A549 (cell line): ENCODE data around the gene ADCY4. TPM values are rescaled to one million over a fixed set of nuclear protein-coding genes. Genes with fewer than 3 reads are reported as not detected.

Source experiments
- ATAC-seq, 2 experiments: fragments of 200-7000 bp in 1 of 2; fragments of >200 bp in 1 of 2; cut with Nextera tagmentation in 1 of 2; cut with Tn5 transposase in 1 of 2; 3 replicates each; pipeline versions ENCODE4 v1.8.0 to v1.9.1; 2018 to 2020; ENCODE audit warnings: mild to moderate bottlenecking in 1 of 2, moderate library complexity in 1 of 2
- CTCF ChIA-PET: fragments of 300-600 bp; sonication (Branson Sonifier 250); formaldehyde crosslinking; extraction: SDS; loops from one replicate; lab custom pipeline; 2021; ENCODE audit warnings: antibody characterized with exemption, inconsistent platforms; lab: Yijun Ruan, JAX
- POLR2A ChIA-PET: fragments of 350-600 bp; formaldehyde crosslinking; extraction: SDS; loops from one replicate; lab custom pipeline; 2021; ENCODE audit warnings: antibody characterized with exemption, inconsistent platforms; lab: Yijun Ruan, JAX
- DNase-seq, 2 experiments: peaks; one replicate each; pipeline versions ENCODE4 v3.0.0 to v3.0.0-alpha.2; 2011 to 2016; ENCODE audit warnings: low read depth in 1 of 2, low spot score in 1 of 2
- FAIRE-seq: peaks from 2 replicates; lab custom pipeline; 2011; peaks lifted over from hg19 to GRCh38; lab: Jason Lieb, UNC
- H3K27ac ChIP-seq, 2 experiments: fragments of >200 bp; sonication (Bioruptor Twin); formaldehyde crosslinking; 3 replicates each; pipeline ENCODE4 v1.5.1; 2016 to 2017
- H3K4me1 ChIP-seq: fragments of >200 bp; sonication (Bioruptor Twin); formaldehyde crosslinking; 3 replicates; pipeline ENCODE4 v1.6.1; 2016
- H3K4me2 ChIP-seq: fragments of >200 bp; sonication (Bioruptor Twin); formaldehyde crosslinking; 3 replicates; pipeline ENCODE4 v1.6.1; 2016
- H3K4me3 ChIP-seq: fragments of >200 bp; sonication (Bioruptor Twin); formaldehyde crosslinking; 3 replicates; pipeline ENCODE4 v1.5.1; 2016
- H3K9me3 ChIP-seq: fragments of >200 bp; sonication (Bioruptor Twin); formaldehyde crosslinking; 3 replicates; pipeline ENCODE4 v1.6.1; 2016
- CBX2 ChIP-seq: fragments of 200-600 bp; sonication (generic); IDR thresholded peaks from 2 replicates; pipeline ENCODE4 v1.6.1; 2016; ENCODE audit warnings: low read depth, mild to moderate bottlenecking, borderline replicate concordance
- CEBPB ChIP-seq, 2 experiments: fragments of >200 bp in 1 of 2; sonication (Bioruptor Twin) in 1 of 2; formaldehyde crosslinking in 1 of 2; IDR thresholded peaks; 2 replicates each; pipeline ENCODE4 v1.6.1; 2012 to 2016
- CHD4 ChIP-seq: fragments of 200-600 bp; sonication (generic); IDR thresholded peaks from 2 replicates; pipeline ENCODE4 v1.6.1; 2016; ENCODE audit warnings: antibody characterized with exemption, mild to moderate bottlenecking, borderline replicate concordance
- FOSB ChIP-seq: fragments of 250-450 bp; sonication (Bioruptor Pico); IDR thresholded peaks from 2 replicates; pipeline ENCODE4 v1.5.0; 2020; ENCODE audit warnings: mild to moderate bottlenecking, moderate library complexity
- GATA3 ChIP-seq: IDR thresholded peaks from 2 replicates; pipeline ENCODE4 v1.6.1; 2012; ENCODE audit warnings: borderline replicate concordance
- HDAC2 ChIP-seq: fragments of 200-600 bp; sonication (generic); IDR thresholded peaks from 2 replicates; pipeline ENCODE4 v1.6.1; 2016
- HOXB13 ChIP-seq: fragments of 250-450 bp; sonication (Bioruptor Pico); IDR thresholded peaks from 2 replicates; pipeline ENCODE4 v1.5.0; 2020; ENCODE audit warnings: low read depth, mild to moderate bottlenecking, moderate library complexity
- HOXB5 ChIP-seq: fragments of 250-450 bp; sonication (Bioruptor Pico); IDR thresholded peaks from 2 replicates; pipeline ENCODE4 v1.5.0; 2020; ENCODE audit warnings: mild to moderate bottlenecking, moderate library complexity
- JUN ChIP-seq, 2 experiments: fragments of >200 bp; sonication (Bioruptor Twin); formaldehyde crosslinking; IDR thresholded peaks; 2 replicates in 1 of 2; 3 replicates in 1 of 2; pipeline ENCODE4 v1.6.1; 2016 to 2017
- KDM1A ChIP-seq: fragments of 200-600 bp; sonication (generic); IDR thresholded peaks from 2 replicates; pipeline ENCODE4 v1.6.1; 2016; ENCODE audit warnings: low read depth, mild to moderate bottlenecking
- KDM5A ChIP-seq: fragments of 200-600 bp; sonication (generic); IDR thresholded peaks from 2 replicates; pipeline ENCODE4 v1.6.1; 2016; ENCODE audit warnings: antibody characterized with exemption, mild to moderate bottlenecking
- NFE2L2 ChIP-seq: fragments of 150-350 bp; conservative IDR thresholded peaks from 2 replicates; pipeline ENCODE4 v1.6.1; 2014; ENCODE audit warnings: low read length
- NPAS2 ChIP-seq: fragments of 250-450 bp; sonication (Bioruptor Pico); IDR thresholded peaks from 2 replicates; pipeline ENCODE4 v1.8.0; 2022; ENCODE audit warnings: mild to moderate bottlenecking, moderate library complexity, borderline replicate concordance
- NR3C1 ChIP-seq: fragments of >200 bp; sonication (Bioruptor Twin); formaldehyde crosslinking; IDR thresholded peaks from 3 replicates; pipeline ENCODE4 v1.6.1; 2017
- PHF8 ChIP-seq: fragments of 200-600 bp; sonication (generic); IDR thresholded peaks from 2 replicates; pipeline ENCODE4 v1.6.1; 2016; ENCODE audit warnings: low read depth, mild to moderate bottlenecking, antibody characterized with exemption, moderate library complexity, borderline replicate concordance
- POLR2A ChIP-seq: IDR thresholded peaks from 2 replicates; pipeline ENCODE4 v1.6.1; 2012; ENCODE audit warnings: mild to moderate bottlenecking, low read length
- RNF2 ChIP-seq: fragments of 200-600 bp; sonication (generic); IDR thresholded peaks from 2 replicates; pipeline ENCODE4 v1.6.1; 2016; ENCODE audit warnings: low read depth, mild to moderate bottlenecking, antibody characterized with exemption, moderate library complexity, borderline replicate concordance
- ZFP36 ChIP-seq: fragments of 450-650 bp; IDR thresholded peaks from 2 replicates; pipeline ENCODE4 v1.6.1; 2014; ENCODE audit warnings: borderline replicate concordance; ENCODE audit not compliant: partially characterized antibody
- ZNF302 ChIP-seq: fragments of 250-450 bp; sonication (Bioruptor Pico); IDR thresholded peaks from 2 replicates; pipeline ENCODE4 v1.9.0; 2021; ENCODE audit warnings: inconsistent platforms, mild to moderate bottlenecking, moderate library complexity
- ZSCAN20 ChIP-seq: fragments of 250-450 bp; sonication (Bioruptor Pico); IDR thresholded peaks from 2 replicates; pipeline ENCODE4 v1.8.0; 2022; ENCODE audit warnings: mild to moderate bottlenecking, moderate library complexity
- WGBS: methylation state at CpG from one replicate; pipeline ENCODE4 v1.1.6; 2017; ENCODE audit errors: missing lambda C conversion rate; 5-methylcytosine and 5-hydroxymethylcytosine counted together
- polyA plus RNA-seq, 4 experiments: library from polyadenylated mRNA; depleted of rRNA in 3 of 4; stranded (reverse); fragments of >200 nt; fragmentation: RNase III in 1 of 4; extraction: RNeasy Plus Mini Kit Qiagen cat#74134 plus additional on column Dnase treatment in 1 of 4; gene quantifications; 2 replicates in 3 of 4; 3 replicates in 1 of 4; pipeline ENCODE4 v1.2.3, GENCODE V29; 2011 to 2017
- TF ChIP-seq, protein P1 (sequence below): IDR thresholded peaks from 2 replicates; pipeline ENCODE4 v1.6.1; 2012
- TF ChIP-seq, protein P2 (sequence below): fragments of >200 bp; sonication (Bioruptor Twin); formaldehyde crosslinking; IDR thresholded peaks from 2 replicates; pipeline ENCODE4 v1.6.1; 2016
- TF ChIP-seq, protein P3 (sequence below): IDR thresholded peaks from 2 replicates; pipeline ENCODE4 v1.6.1; 2012; ENCODE audit warnings: low read depth, borderline replicate concordance
- TF ChIP-seq, protein P4 (sequence below): IDR thresholded peaks from 2 replicates; pipeline ENCODE4 v1.6.1; 2012
- TF ChIP-seq, protein P5 (sequence below): fragments of 450-650 bp; IDR thresholded peaks from 2 replicates; pipeline ENCODE4 v1.6.1; 2014; ENCODE audit warnings: antibody characterized with exemption
- TF ChIP-seq, protein P6 (sequence below): fragments of 250-450 bp; sonication (Bioruptor Pico); IDR thresholded peaks from 2 replicates; pipeline ENCODE4 v1.5.0; 2021; ENCODE audit warnings: mild to moderate bottlenecking, moderate library complexity, borderline replicate concordance

Gene ADCY4
- polyA plus RNA-seq, 2 of the 4 experiments (the other 2 are of a cell fraction), result not detected

DNA sequence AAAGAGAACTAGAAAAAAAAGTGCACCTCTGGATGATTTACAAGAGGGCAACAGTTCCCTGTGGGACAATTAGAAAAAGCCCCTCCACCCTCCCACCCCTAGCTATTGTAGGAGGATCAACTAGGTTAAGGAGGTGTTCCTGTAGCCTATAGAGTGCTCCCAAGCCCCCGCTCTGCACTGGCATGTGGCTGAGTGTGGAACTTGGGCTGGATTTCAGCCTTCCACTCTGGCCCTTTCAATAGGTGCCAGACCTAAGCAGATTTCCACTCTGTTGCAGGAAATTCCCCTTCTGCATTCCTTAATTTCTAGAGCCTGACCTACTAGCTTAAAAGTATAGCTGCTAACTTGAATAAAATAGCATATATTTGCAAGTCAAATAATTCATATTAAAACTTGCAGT lies 35.9 kb upstream of the ADCY4 start (continued):
- TF ChIP-seq HOXB5 (no peak), FOSB (CRISPR knock-in tag) (no peak), POLR2A (no peak), KDM5A (no peak), NR3C1 (no peak), CEBPB (IDR thresholded peaks at IDR 0.05) (no peak), NPAS2 (CRISPR knock-in tag) (no peak), ZSCAN20 (CRISPR knock-in tag) (no peak), NFE2L2 (no peak), PHF8 (no peak)

DNA sequence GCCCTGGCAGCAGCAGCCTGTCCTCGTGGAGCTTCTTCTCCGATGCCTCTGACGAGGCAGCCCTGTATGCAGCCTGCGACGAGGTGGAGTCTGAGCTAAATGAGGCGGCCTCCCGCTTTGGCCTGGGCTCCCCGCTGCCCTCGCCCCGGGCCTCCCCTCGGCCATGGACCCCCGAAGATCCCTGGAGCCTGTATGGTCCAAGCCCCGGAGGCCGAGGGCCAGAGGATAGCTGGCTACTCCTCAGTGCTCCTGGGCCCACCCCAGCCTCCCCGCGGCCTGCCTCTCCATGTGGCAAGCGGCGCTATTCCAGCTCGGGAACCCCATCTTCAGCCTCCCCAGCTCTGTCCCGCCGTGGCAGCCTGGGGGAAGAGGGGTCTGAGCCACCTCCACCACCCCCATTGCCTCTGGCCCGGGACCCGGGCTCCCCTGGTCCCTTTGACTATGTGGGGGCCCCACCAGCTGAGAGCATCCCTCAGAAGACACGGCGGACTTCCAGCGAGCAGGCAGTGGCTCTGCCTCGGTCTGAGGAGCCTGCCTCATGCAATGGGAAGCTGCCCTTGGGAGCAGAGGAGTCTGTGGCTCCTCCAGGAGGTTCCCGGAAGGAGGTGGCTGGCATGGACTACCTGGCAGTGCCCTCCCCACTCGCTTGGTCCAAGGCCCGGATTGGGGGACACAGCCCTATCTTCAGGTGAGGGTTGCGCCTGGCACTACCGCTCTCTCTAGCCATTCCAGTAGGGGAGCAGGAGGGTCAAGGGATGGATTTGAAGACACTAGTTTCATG lies 35.2 kb upstream of the ADCY4 start:
- POLR2A ChIA-PET, result interaction anchor here (2.9 kb wide), 1 partner anchor 60 kb away, joined by 15 read pairs; the partner anchor contains the start of genes CBLN3 and KHNYN
- TF ChIP-seq JUN (IDR thresholded peaks at IDR 0.05), result no peak
- TF ChIP-seq, protein P1, sequence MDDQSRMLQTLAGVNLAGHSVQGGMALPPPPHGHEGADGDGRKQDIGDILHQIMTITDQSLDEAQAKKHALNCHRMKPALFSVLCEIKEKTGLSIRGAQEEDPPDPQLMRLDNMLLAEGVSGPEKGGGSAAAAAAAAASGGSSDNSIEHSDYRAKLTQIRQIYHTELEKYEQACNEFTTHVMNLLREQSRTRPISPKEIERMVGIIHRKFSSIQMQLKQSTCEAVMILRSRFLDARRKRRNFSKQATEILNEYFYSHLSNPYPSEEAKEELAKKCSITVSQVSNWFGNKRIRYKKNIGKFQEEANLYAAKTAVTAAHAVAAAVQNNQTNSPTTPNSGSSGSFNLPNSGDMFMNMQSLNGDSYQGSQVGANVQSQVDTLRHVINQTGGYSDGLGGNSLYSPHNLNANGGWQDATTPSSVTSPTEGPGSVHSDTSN, result no peak
- TF ChIP-seq RNF2, result no peak
- no peak for TF ChIP-seq PHF8
- TF ChIP-seq, protein P2, sequence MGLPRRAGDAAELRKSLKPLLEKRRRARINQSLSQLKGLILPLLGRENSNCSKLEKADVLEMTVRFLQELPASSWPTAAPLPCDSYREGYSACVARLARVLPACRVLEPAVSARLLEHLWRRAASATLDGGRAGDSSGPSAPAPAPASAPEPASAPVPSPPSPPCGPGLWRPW, result no peak
- TF ChIP-seq ZFP36, result no peak
- TF ChIP-seq HOXB13 (CRISPR knock-in tag), result no peak
- no peak for TF ChIP-seq CHD4
- TF ChIP-seq, protein P3, sequence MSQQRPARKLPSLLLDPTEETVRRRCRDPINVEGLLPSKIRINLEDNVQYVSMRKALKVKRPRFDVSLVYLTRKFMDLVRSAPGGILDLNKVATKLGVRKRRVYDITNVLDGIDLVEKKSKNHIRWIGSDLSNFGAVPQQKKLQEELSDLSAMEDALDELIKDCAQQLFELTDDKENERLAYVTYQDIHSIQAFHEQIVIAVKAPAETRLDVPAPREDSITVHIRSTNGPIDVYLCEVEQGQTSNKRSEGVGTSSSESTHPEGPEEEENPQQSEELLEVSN, result no peak
- TF ChIP-seq FOSB (CRISPR knock-in tag), result no peak
- TF ChIP-seq, protein P4, sequence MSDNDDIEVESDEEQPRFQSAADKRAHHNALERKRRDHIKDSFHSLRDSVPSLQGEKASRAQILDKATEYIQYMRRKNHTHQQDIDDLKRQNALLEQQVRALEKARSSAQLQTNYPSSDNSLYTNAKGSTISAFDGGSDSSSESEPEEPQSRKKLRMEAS, result no peak
- no peak for TF ChIP-seq GATA3
- TF ChIP-seq HDAC2, result no peak
- TF ChIP-seq, protein P5, sequence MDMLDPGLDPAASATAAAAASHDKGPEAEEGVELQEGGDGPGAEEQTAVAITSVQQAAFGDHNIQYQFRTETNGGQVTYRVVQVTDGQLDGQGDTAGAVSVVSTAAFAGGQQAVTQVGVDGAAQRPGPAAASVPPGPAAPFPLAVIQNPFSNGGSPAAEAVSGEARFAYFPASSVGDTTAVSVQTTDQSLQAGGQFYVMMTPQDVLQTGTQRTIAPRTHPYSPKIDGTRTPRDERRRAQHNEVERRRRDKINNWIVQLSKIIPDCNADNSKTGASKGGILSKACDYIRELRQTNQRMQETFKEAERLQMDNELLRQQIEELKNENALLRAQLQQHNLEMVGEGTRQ, result no peak
- TF ChIP-seq KDM1A, result no peak
- DNase-seq, result no peak
- no peak for ATAC-seq
- no peak overlapping the region for H3K27ac ChIP-seq
- H3K9me3 ChIP-seq, result no peaks in the 10 kb centered on the region
- no peak overlapping the region for H3K4me3 ChIP-seq
- no peak for FAIRE-seq
- H3K4me2 ChIP-seq, result no peak overlapping the region
- H3K4me1 ChIP-seq, result peaks cover 15% of the 10 kb centered on the region
- CTCF ChIA-PET, result interaction anchor here (0.9 to 3.9 kb wide), 7 partner anchors 8 to 67 kb away, joined by 3 to 19 read pairs (median 4); no protein-coding TSS in a partner anchor
- 75% methylated on average over 20 of the region's 32 CpGs for WGBS

DNA sequence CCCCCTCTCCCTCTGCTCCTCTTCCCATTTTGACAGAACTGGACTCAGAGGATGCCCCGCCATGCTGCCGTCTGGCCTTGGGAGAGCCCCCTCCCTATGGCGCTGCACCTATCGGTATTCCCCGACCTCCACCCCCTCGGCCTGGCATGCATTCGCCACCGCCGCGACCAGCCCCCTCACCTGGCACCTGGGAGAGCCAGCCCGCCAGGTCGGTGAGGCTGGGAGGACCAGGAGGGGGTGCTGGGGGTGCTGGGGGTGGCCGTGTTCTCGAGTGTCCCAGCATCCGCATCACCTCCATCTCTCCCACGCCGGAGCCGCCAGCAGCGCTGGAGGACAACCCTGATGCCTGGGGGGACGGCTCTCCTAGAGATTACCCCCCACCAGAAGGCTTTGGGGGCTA lies 34.6 kb upstream of the ADCY4 start:
- no peaks in the 10 kb centered on the region for H3K9me3 ChIP-seq
- peaks cover 15% of the 10 kb centered on the region for H3K4me1 ChIP-seq
- TF ChIP-seq ZNF302 (CRISPR knock-in tag) (no peak), CBX2 (no peak)
- TF ChIP-seq, protein P6, sequence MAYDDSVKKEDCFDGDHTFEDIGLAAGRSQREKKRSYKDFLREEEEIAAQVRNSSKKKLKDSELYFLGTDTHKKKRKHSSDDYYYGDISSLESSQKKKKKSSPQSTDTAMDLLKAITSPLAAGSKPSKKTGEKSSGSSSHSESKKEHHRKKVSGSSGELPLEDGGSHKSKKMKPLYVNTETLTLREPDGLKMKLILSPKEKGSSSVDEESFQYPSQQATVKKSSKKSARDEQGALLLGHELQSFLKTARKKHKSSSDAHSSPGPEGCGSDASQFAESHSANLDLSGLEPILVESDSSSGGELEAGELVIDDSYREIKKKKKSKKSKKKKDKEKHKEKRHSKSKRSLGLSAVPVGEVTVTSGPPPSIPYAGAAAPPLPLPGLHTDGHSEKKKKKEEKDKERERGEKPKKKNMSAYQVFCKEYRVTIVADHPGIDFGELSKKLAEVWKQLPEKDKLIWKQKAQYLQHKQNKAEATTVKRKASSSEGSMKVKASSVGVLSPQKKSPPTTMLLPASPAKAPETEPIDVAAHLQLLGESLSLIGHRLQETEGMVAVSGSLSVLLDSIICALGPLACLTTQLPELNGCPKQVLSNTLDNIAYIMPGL (CRISPR knock-in tag), result no peak
- 85% methylated on average over 14 of the region's 20 CpGs for WGBS
- DNase-seq, result no peak
- POLR2A ChIA-PET, result no interaction called here
- no peak overlapping the region for H3K4me2 ChIP-seq
- no peak for ATAC-seq
- no peak overlapping the region for H3K4me3 ChIP-seq
- CTCF ChIA-PET, result interaction anchor here (0.9 to 1.2 kb wide), 3 partner anchors 36 to 48 kb away, joined by 3 to 6 read pairs (median 4); no protein-coding TSS in a partner anchor
- no peak overlapping the region for H3K27ac ChIP-seq
- FAIRE-seq, result no peak
